GM12891 (cell line): Measurements from ENCODE around the gene MTCL1.

ENCODE experiments used
- DNase-seq: peaks from one replicate; pipeline ENCODE4 v3.0.0; 2011; ENCODE audit warnings: low spot score; ENCODE audit not compliant: insufficient read length
- FAIRE-seq: peaks from 2 replicates; lab custom pipeline; 2011; peaks lifted over from hg19 to GRCh38; lab: Jason Lieb, UNC
- PAX5 ChIP-seq: IDR thresholded peaks from 2 replicates; pipeline ENCODE4 v1.6.1; 2011; ENCODE audit warnings: low read length, moderate library complexity, mild to moderate bottlenecking; ENCODE audit not compliant: insufficient read depth, severe bottlenecking
- POLR2A ChIP-seq: IDR thresholded peaks from 2 replicates; pipeline ENCODE4 v1.6.1; 2011; ENCODE audit warnings: low read depth, low read length, control low read depth
- POLR2AphosphoS5 ChIP-seq: IDR thresholded peaks from 2 replicates; pipeline ENCODE4 v1.6.1; 2011; ENCODE audit warnings: low read depth, low read length, control low read depth
- POU2F2 ChIP-seq: IDR thresholded peaks from 2 replicates; pipeline ENCODE4 v1.6.1; 2011; ENCODE audit warnings: low read depth, mild to moderate bottlenecking, control low read depth, low read length, moderate library complexity
- SPI1 ChIP-seq: IDR thresholded peaks from 2 replicates; pipeline ENCODE4 v1.6.1; 2011; ENCODE audit warnings: low read depth, low read length, control low read depth
- TAF1 ChIP-seq: IDR thresholded peaks from 2 replicates; pipeline ENCODE4 v1.6.1; 2011; ENCODE audit warnings: low read depth, low read length, control low read depth

The MTCL1 gene

GRCh38 chr18:8783335-8783993, 78.1 kb downstream of the MTCL1 start:
- TF ChIP-seq POLR2AphosphoS5 (no peak), PAX5 (no peak), POLR2A (no peak), SPI1 (no peak), TAF1 (no peak), POU2F2 (no peak)
- no peak for DNase-seq
- FAIRE-seq = no peak

- TF ChIP-seq SPI1 (no peak), POLR2A (no peak), PAX5 (no peak)
- FAIRE-seq (no peak), DNase-seq (no peak)
Measured at GRCh38 chr18:8783994-8784530, 78.7 kb downstream of the MTCL1 start.

DNA sequence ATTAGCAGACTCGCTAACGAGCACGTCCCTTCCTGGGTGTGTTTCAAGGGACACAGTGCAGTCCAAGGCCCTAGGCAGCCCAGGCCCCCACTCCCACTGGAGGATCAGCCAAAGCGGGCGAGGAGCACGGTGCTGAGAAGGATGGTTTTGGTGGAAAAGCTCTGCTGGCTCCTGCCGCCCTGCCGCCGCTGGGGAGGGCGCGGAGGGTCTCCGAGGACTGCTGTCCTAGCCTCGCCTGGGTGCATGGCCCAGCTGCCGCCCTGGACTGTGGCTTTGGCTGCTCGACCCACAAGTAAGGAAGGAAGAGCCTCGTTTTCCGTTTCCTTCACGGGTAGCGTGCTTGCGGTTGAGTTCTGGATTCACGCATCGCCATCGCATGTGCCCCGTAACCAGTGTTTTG, 79.9 kb downstream of the MTCL1 start:
- DNase-seq (no peak), FAIRE-seq (no peak)

GRCh38 chr18:8785855-8786482, 80.6 kb downstream of the MTCL1 start:
- DNase-seq = no peak
- FAIRE-seq = no peak
- TF ChIP-seq POLR2AphosphoS5 (no peak), PAX5 (no peak), TAF1 (no peak), SPI1 (no peak), POLR2A (no peak)

More for the DNA sequence above, 79.9 kb downstream of the MTCL1 start:
- TF ChIP-seq POLR2A (no peak), POLR2AphosphoS5 (no peak), PAX5 (no peak), TAF1 (no peak), SPI1 (no peak), POU2F2 (no peak)

DNA sequence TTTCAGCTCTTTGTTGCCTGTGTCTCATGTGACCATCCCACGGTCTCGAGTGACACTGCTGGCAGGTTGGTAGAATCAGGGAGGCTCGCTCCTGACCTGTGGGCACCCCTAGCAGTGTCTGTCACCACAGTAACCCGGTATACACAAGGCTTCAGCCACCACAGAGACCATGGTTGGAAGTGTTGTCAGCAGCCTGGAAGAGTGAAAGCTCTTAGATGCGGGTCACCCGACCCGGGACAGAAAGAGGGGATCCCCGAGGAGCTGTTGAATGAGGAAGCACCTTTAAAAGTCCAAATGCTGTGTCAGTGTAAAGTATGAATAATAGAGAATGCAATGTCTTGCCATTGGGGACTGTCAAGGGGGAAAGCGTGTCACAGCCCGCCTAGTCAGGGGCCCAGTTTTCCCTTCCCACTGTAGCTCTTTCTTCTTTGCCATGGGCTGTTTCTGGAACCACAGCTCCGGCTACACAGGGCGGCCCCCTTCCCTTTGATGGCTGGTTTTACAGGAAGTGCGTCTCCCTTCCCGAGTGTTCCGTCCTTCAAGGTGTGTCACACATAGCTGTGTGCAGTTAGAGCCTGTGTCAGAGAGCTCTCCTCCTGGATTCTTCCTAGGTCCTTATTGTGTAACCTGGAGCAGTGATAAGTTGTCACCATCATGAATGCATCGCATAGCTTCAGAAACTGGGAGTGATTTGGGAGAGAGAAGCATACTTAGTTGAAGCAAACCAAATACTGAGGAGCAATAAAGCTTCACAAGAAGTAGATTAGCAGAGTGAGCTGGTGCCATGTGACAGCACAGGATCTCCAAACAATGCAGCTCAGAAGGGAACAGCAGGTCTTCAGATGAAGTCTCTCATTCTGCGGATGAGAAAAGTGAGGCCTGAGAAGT, 81.4 kb downstream of the MTCL1 start:
- FAIRE-seq = no peak
- TF ChIP-seq SPI1 (no peak), POU2F2 (no peak), POLR2A (no peak), POLR2AphosphoS5 (no peak), PAX5 (no peak), TAF1 (no peak)
- DNase-seq = no peak

GRCh38 chr18:8787371-8787670, 82.0 kb downstream of the MTCL1 start:
- FAIRE-seq (no peak), DNase-seq (no peak)
- TF ChIP-seq PAX5 (no peak), POU2F2 (no peak)

- TF ChIP-seq SPI1 (no peak), PAX5 (no peak), POLR2A (no peak), POU2F2 (no peak), TAF1 (no peak), POLR2AphosphoS5 (no peak)
- DNase-seq (no peak), FAIRE-seq (no peak)
Measured at GRCh38 chr18:8787794-8788193, 82.4 kb downstream of the MTCL1 start.

- TF ChIP-seq TAF1 (no peak), PAX5 (no peak), POU2F2 (no peak), POLR2A (no peak), SPI1 (no peak), POLR2AphosphoS5 (no peak)
- no peak for FAIRE-seq
- DNase-seq = no peak
Measured at GRCh38 chr18:8788503-8789429, 83.4 kb downstream of the MTCL1 start.

DNA sequence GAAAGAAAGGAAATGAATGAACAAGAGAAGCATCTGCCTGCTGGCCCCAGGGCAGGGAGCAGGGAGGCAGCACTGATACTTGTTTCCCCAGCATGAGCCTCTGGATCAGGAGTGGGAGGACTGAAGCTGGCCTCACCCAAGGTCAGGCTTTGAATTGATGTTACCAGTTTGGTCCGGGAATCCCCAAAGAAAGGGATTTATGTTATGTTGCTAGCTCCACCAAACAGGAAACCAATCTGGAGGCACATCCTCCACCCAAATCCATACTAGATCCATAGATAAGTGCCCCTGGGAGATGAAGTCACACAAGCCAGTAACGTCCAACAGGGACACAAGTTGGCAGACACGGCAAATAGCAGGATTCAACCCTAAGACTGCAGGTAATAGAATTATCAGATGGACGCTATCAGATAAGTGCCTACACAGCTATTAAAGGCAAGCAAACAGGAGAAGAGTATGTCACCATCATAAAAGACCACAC, 85.9 kb downstream of the MTCL1 start:
- FAIRE-seq = no peak

More for the DNA sequence above, 85.9 kb downstream of the MTCL1 start:
- DNase-seq = no peak
- no peak for TF ChIP-seq POLR2A
- TF ChIP-seq PAX5 = no peak
- no peak for TF ChIP-seq SPI1
- no peak for TF ChIP-seq POLR2AphosphoS5
- TF ChIP-seq TAF1 = no peak
- TF ChIP-seq POU2F2 = no peak
